HG03280 (cell line): ENCODE results near the gene CTDSPL.
"Not testable (repeated sequence)": the region's sequence is repeated elsewhere in the genome, so short reads cannot be mapped to it uniquely, and the experiment has no call there.

Experiments used
- ATAC-seq: cut with Tn5 transposase; IDR thresholded peaks from one replicate; pipeline ENCODE4 v1.9.1; 2021; ENCODE audit warnings: mild to moderate bottlenecking, moderate library complexity; ENCODE audit not compliant: unreplicated experiment

CTDSPL gene, protein sequence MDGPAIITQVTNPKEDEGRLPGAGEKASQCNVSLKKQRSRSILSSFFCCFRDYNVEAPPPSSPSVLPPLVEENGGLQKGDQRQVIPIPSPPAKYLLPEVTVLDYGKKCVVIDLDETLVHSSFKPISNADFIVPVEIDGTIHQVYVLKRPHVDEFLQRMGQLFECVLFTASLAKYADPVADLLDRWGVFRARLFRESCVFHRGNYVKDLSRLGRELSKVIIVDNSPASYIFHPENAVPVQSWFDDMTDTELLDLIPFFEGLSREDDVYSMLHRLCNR

DNA sequence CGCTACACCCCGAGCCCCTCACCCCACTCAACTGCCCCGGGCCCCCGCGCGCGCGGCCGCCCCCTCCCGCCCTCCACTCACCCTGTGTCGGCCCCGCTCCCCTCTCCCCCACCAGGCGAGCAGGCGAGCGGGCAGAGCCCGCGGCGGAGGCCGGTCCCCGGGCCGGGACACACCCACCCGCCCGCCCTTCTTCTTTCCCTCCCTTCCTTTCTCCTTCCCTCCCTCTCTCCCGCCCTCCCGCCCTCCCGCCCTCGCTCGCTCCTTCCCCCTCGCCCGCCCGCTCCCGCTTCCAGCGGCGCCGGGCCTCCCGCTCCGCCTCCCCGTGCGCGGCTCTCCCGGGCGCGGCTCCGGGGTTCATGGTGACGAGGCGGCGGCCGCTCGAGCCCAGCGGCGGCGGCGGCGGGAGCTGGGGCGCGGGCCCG lies at the start of gene CTDSPL:
Gene CTDSPL (plus strand): TSS at position 261 of the 422 bp plus-strand sequence. CDS start 320 bp downstream, outside the sequence.
- ATAC-seq, result no peak

DNA sequence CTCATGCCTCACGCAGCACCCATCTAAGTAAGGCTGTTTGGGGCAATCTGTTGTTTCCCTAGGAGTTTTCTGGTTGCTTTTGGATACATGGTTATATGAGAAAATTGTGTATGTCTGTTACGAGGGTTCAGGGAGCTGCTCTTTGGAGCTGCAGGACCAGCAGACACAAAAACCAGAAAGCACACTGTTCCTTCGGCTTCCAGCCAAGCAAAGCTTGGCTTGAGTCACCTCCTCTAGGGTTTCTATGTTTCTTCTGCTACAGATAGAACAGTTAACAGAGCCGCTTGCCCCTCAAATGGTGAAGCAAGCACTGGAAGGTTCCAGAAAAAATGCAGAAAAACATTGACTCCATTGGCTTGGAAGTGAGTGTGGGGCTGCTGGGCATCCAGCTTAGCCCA lies 49.2 kb upstream of the CTDSPL start:
- no peak for ATAC-seq

DNA sequence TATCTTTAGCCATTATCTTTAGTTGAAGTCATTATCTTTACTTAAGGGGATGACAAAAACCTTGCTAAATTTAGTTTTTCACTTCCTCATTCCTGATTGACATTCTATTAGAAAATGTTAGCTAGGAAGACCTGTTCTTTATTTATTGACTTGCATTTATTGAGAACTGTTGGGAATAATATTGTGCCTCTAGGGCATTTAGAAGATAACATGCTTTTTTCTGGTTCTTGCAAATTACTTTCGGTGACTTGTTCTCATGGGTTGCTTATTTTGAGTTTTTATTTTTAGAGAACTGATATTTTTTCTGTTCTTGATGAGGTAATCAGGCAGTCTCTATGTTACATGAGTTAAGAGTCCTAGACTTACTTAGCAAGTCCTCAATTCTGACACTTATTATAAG lies 48.3 kb upstream of the CTDSPL start:
- no peak for ATAC-seq

DNA sequence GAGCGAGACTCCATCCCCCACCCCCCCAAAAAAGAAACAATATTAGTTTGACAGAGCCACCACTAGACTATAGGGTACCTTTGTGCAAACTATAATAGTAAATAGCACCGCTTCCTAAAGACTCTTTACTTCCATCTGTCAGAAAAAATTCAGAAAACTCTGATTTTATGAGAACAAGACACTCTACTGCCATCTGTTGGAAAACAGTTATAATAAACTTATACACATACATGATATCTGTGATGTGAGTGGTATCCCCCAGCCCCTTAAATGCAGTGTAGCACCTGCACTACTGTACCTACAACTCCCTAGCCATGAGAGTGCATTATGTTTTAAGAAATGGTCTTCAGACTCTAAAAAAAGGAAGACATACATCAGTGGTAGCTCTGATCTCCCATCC lies 47.1 kb upstream of the CTDSPL start:
- ATAC-seq, result no peak

DNA sequence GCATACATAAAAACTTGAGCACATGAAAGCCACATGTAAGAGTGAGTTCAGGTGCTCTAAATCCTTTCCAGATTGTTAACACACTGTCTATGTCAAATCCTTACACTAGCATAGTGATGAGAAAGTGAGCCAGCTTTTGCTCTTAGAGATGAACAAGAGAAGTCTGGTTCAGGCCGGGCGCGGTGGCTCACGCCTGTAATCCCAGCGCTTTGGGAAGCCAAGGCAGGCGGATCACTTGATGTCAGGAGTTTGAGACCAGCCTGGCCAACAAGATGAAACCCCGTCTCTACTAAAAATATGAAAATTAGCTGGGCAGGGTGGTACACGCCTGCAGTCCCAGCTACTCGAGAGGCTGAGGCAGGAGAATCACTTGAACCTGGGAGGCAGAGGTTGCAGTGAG lies 46.5 kb upstream of the CTDSPL start:
- not testable (repeated sequence) for ATAC-seq

DNA sequence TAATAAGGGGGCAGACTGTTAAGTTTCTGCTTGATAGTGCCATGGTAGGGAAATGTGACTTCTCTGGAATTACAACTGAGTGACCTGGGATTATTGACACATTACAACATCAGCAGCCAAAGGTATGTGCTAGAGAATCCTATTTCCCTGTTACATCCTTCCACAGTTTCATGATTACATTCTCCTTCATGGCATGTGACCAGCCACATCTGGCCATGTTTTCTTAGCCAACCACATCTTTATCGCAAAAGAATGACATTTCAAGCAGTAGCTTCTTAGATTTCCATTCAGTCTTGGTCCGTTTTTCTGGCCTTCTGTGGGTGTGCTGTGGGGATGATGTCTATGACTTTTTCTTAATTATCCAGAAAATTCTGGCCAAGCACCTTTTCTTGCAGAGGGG lies 45.4 kb upstream of the CTDSPL start:
- ATAC-seq, result no peak

DNA sequence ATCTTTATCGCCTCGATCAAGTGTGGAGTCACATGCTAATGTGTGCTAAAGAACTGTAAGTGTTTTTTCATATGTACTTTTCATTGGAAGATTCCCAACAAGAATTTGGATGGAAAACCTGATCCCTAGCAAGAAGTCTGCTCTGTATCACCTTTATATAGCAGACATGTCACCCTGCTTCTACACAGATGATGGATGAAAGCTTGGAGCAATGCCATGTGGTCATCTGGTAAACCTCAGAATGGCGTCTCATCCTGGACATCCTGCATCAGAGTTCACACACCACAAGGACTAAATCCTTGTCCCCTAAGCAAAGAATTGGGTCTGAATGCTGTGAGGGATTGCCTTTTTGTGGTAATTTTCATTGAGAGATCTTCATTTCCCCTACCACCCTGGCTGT lies 42.1 kb upstream of the CTDSPL start:
- ATAC-seq, result no peak

DNA sequence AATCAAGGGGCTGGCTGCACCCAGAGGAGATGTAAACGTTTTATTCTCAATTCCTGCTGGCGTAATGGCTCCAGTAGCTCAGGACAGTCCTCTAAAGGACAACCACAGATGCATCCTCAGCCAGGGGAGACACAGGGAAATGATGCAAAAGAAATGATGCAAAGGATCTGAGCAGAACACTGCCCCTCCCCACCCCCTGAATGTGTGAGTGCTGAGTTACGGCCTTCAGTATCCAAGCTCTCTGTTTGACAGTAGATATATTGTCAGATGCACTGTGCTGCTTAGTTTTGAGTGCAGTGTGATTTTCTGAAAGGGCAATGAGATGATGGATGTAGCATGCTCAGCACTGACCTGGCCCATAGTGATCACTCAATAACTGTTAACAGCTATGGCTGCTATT lies 41.4 kb upstream of the CTDSPL start:
- no peak for ATAC-seq

DNA sequence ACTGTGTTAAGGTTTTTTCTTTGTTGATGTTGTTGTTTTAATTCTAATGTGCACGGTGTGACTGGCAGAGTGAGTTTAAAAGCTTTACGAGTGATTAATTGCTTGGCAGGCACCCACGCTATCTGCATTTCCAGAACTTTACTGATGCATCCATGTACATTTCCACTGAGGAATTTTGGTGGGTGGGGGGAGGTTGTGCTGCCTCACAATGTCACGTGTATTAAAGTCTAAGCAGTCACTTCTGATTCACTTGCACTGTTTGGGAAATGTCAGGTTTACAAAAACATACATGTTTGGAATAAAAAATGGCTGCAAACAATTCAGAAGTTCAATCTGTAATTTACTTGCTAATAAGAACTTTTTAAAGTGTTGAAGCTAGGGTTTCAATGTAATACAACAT lies 38.5 kb upstream of the CTDSPL start:
- ATAC-seq, result no peak

DNA sequence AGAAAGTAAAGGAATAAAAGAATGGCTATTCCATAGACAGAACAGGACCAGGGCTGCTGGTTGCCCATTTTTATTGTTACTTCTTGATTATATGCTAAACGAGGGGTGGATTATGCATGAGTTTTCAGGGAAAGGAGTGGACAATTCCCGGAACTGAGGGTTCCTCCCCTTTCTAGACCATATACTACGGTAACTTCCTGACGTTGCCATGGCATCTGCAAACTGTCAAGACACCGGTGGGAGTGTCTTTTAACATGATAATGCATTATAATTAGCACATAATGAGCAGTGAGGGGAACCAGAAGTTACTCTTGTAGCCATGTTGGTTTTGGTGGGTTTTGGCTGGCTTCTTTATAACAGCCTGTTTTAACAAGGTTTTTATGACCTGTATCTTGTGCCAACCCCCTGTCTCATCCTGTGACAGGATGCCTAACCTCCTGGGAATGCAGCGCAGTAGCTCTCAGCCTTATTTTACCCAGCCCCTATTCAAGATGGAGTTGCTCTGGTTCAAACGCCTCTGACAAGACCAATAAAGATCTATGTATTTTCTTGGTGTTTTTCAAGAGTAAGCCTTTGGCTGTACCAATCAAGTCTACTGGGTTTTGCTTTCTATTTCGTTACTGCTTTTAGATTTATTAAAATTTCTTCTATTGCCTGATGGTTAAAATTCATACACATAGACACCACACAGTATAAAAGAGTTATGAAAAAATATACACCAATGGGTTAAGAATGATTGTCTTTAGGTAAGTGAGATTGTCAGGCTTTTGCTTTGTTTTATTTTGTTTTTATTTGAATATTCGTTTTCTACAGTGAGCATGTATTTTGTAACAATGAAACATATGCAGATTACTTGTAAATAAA lies 37.4 kb upstream of the CTDSPL start:
- no peak for ATAC-seq

DNA sequence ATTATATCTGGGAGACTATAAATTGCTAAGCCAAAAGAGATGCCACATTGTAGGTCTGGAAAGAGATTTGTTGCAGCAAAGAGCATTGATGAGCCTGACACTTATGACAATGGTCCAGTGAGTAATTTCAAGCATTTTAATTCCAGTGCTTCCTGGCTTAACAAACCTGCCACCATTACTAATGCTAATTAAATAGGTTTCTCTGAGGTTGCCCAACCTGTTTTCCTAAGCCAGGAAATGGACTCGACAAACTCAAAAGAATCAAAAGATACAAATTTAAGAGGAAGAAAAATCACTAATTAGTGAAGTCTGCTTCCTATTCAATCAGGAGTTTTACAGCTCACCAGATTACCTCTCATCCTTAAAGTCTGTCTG lies 36.7 kb upstream of the CTDSPL start:
- ATAC-seq, result no peak

DNA sequence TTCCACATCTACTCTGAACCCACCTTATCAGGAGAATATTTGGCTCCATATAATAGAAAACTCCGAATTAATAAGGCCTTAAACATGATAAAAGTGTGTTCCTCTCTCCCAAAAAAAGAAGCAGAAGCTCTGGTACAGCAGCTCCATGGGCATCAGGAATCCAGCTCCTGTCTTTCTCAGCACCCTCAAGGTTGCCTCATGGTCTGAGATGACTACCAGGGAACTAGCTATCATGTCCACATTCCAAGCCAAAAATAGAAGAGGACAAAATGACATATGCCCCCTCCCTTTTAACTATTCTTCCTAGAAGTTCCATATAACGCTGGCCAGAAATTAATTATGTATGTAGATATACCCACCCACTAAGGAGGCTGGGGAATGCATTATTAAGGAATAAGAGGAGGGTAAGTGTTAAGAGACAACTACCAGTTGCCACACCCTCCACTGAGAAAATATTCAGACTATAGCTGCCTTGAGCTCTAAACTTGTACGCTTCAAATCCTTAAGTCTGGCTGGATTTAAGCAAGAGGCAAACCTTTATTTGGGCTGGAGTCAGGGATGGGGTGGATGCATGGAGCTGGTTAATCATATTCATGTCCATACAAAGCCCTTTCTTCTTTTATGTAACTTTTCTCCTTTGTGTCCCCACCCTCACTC lies 35.8 kb upstream of the CTDSPL start:
- no peak for ATAC-seq

DNA sequence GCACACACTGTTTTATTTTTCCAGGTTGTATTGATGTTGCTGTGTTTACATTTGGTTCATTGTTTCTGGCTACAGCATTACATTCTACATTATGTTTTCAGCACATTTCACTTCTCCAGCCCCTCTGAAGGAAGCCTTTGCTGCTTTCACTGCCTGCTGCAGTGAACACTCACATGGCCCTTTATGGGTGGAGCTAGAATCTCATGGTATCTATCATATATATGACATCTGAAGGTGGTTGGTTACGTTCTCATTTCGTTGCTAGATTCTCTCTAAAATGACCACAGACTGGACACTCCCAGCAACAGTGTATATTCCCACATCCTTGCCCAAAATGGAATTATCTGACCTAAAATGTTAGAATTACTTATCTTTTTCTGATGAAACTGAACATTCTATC lies 35.2 kb upstream of the CTDSPL start:
- no peak for ATAC-seq

DNA sequence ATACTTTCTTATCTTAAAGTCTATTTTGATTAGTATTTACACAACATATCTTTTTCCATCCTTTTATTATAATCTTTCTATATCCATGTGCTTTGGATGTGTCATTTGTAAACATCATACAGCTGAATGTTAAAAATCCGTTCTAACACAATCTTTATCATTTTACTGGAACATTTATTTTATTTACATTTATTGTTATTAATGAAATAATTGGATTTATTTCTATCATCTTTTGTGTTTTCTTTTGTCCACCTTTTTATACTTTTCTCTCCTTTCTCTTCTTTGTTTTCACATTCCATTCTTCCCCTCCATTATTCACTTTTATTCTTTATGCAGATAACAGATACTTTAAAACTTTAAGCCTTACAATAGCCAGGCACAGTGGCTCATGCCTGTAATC lies 34.7 kb upstream of the CTDSPL start:
- ATAC-seq, result no peak

DNA sequence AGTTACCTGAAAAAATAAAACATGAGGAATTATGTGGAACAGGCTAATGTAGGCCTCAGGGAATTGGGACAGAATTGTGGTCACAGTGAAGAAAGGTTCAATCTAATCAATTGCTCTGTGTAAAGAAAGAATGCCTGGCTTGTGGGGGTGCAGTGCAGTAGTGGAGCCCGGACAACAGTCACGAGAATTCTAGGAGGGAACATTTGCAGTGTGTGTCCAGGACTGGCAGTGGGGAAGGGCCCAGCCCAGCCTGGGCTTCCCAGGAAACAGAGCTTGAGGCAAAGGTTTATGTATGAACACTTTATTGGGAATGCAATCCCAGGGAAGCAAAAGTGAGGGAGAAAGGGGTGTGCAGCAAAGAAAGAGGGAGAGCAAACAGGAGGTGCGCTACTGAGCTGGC lies 29.2 kb upstream of the CTDSPL start:
- no peak for ATAC-seq

DNA sequence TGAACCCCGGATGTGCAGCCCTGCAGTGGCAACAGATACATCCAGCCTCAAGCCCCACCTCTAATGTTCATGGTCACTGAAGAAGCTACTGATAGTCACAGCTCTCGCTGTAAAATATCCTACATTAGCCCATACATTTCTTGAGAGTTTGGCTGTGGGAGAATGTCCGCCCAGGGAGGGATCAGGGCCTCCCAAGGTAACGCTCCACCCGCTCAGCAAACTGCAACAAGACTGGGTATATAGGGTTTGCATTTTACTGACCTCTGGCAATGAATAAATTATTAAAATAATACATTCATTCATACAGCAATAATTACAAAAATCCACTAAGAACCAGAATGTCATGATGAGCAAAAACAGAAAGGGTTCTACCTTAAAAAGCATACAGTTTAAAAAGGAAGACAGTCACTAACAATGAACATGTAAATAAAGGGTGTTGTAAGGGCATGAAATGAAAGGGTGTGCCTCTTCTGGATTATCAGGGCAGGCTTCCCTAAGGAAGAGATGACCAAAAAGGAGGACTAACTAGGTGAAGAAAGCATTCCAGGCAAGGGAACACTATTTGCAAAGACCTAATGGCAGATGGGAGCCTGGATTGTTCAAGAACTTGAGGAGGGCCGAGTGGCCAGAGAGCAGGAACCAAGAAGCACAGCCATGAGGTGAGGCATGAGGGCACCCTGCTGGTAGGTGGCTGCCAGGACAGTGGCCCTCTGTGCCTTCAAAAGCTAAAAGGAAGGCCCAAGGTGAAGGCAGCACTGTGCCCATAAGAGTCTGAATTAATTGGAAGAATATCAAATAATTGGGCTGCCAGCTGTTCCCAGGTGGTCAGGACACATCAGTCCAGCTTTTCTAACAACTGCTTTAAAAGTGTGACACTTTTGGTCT lies 28.1 kb upstream of the CTDSPL start:
- ATAC-seq, result no peak

DNA sequence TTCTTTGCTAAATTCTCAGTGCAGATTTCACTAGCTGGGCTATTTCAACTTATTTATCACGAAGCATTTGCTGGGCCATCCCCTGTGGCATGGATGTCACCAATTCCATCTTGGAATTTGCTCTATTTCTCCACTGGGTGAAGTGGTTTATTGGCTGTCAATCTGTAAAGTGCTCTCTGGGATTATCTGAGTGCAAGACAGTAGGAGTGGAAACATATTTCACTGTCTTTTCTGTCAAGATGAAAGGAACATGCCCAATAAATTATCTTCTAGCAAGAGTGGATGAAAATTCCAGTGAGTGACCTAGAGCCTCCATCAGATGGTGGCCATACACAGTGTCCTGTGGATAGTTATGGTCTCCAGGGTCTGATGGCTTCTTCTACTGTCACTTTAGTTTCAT lies 25.1 kb upstream of the CTDSPL start:
- ATAC-seq, result no peak

DNA sequence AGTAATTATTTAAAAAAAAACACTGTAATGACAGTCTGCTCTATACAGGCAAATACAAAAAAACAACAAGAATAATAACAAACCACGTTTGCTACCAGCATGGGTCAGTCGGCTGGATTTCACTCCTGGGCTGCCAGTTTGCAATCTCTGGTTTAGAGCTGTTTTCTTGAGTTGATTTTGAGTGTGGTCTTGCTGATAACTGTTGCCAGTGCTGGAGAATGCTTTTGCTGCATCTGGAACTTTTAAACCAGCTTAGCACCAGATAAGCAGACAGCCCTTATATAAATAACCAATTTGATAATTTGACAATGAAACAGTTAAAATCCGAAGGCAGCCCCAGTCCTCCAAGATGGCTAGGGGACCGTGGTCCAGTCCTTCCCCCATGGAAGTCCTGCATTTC lies 14.0 kb upstream of the CTDSPL start:
- no peak for ATAC-seq

DNA sequence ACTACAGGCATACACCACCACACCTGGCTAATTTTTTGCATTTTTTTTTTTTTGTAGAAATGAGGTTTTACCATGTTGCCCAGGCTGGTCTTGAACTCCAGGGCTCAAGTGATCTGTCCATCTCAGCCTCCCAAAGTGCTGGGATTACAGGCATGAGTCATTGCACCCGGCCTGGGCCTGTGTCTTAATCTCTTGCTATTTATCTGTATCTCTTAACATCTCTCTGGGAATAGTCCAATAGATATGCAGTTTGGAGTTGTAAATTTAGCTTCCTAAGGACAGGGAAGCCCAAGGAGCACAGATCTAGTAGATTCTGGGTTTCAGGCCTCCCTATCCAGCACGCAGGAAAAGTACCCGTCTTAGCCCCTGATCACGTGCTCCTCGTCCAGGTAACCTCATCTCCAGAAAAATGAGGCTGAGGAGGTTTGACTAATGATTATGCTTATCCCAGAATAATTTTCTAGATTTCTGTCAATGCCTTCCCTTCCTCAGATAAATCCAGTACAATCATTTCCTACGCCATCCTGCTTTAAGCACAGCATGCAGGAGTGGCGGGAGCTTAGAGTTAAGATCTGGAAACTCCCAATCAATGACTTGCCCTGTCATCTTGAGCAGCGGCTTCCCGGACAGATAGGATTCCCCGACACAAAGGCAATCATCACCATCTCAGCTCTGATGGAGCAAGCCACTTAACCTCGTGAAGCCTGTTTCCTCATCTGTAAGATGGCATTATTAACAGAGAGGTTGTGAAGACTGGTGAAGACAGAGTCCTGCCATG lies 12.3 kb upstream of the CTDSPL start:
- ATAC-seq, result no peak

DNA sequence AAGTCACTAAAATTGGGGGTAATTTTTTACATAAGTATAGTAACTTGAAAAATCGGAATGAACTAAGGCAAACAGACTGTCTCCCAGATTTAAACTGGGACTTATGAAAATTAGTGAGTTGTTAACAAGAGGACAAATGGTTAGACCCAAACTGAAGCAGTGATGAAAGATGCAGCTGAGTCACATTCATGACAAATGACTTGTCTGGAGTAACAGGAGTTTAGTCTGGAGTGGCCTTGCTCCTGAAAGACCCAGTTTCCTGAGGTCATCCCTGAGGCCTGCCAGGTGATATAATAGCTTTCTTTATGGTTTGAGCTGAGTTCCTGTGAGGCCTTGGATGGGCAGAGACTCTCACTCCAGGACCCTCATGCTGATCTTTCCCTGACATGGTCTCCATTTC lies 9.6 kb upstream of the CTDSPL start:
- ATAC-seq, result no peak
